T-cell (primary cell): ENCODE data around the gene EPB41L4A. TPM values are rescaled to one million over a fixed set of nuclear protein-coding genes. Genes with fewer than 3 reads are reported as not detected.

ENCODE experiments used
- ATAC-seq, 4 experiments: fragments of 200-7000 bp in 3 of 4; fragments of 150-1000 bp in 1 of 4; cut with Tn5 transposase; replicated peaks in 1 of 4; 1 replicate in 3 of 4; 2 replicates in 1 of 4; pipeline ENCODE4 v1.10.0; 2021; ENCODE audit warnings: moderate library complexity in 3 of 4, mild to moderate bottlenecking in 2 of 4, moderate number of reproducible peaks in 1 of 4
- CTCF ChIA-PET, 2 donors: fragments of 300-600 bp; sonication (Branson Sonifier 250); formaldehyde crosslinking; loops; one replicate each; lab custom pipeline; 2022; ENCODE audit warnings: antibody characterized with exemption in 2 of 2; lab: Charles Lee
- POLR2A ChIA-PET, 2 donors: fragments of 300-600 bp; sonication (Branson Sonifier 250); formaldehyde crosslinking; loops; one replicate each; lab custom pipeline; 2022; ENCODE audit warnings: antibody characterized with exemption in 2 of 2; lab: Charles Lee
- DNase-seq, 35 experiments: peaks; one replicate each; pipeline versions ENCODE4 v3.0.0 to v3.0.0-alpha.2; 2013 to 2023
- H3K27ac ChIP-seq: one replicate; pipeline ENCODE4 v1.5.1; 2013; ENCODE audit warnings: low read length
- H3K27me3 ChIP-seq, 2 experiments: replicated peaks in 1 of 2; 1 replicate in 1 of 2; 2 replicates in 1 of 2; pipeline versions ENCODE4 v1.6.1 to v1.7.0; 2013; ENCODE audit warnings: low read length in 1 of 2, mixed read lengths in 1 of 2; ENCODE audit not compliant: control insufficient read depth in 2 of 2, insufficient read depth in 2 of 2; ENCODE audit errors: extremely low read depth in 1 of 2
- H3K36me3 ChIP-seq, 2 donors: 1 replicate in 1 of 2; 2 replicates in 1 of 2; pipeline versions ENCODE4 v1.6.1 to v1.7.0; 2013; ENCODE audit warnings: low read length in 1 of 2; ENCODE audit not compliant: control insufficient read depth in 2 of 2, insufficient read depth in 1 of 2; ENCODE audit errors: extremely low read depth in 1 of 2
- H3K4me1 ChIP-seq, 2 experiments: 1 replicate in 1 of 2; 2 replicates in 1 of 2; pipeline versions ENCODE4 v1.6.1 to v1.7.0; 2013; ENCODE audit warnings: low read length in 2 of 2, mixed read lengths in 1 of 2; ENCODE audit not compliant: insufficient read depth in 2 of 2, control insufficient read depth in 1 of 2; ENCODE audit errors: extremely low read depth in 1 of 2
- H3K4me3 ChIP-seq, 2 donors: 1 replicate in 1 of 2; 2 replicates in 1 of 2; pipeline versions ENCODE4 v1.5.1 to v1.7.0; 2013; ENCODE audit warnings: mild to moderate bottlenecking in 2 of 2, low read length in 1 of 2, moderate library complexity in 1 of 2; ENCODE audit not compliant: control insufficient read depth in 1 of 2; ENCODE audit errors: extremely low read depth in 1 of 2
- H3K9me3 ChIP-seq: 2 replicates; pipeline ENCODE4 v1.7.0; 2013
- H3K27ac Mint-ChIP-seq, 2 donors: one replicate each; pipeline ENCODE4 v1.8.0; 2020 to 2021; ENCODE audit warnings: mild to moderate bottlenecking in 2 of 2, mixed read lengths in 2 of 2
- H3K27me3 Mint-ChIP-seq, 2 donors: one replicate each; pipeline ENCODE4 v1.8.0; 2021 to 2022; ENCODE audit warnings: mixed read lengths in 2 of 2
- H3K36me3 Mint-ChIP-seq: one replicate; pipeline ENCODE4 v1.8.0; 2021; ENCODE audit warnings: mixed read lengths
- H3K4me1 Mint-ChIP-seq, 3 donors: one replicate each; pipeline ENCODE4 v1.8.0; 2020 to 2022; ENCODE audit warnings: mixed read lengths in 3 of 3, mild to moderate bottlenecking in 1 of 3
- H3K4me3 Mint-ChIP-seq, 3 donors: one replicate each; pipeline ENCODE4 v1.8.0; 2020 to 2022; ENCODE audit warnings: mild to moderate bottlenecking in 3 of 3, mixed read lengths in 3 of 3, moderate library complexity in 3 of 3
- H3K9me3 Mint-ChIP-seq, 3 donors: one replicate each; pipeline ENCODE4 v1.8.0; 2020 to 2022; ENCODE audit warnings: mixed read lengths in 3 of 3
- WGBS: methylation state at CpG from one replicate; pipeline ENCODE4 v1.1.5; 2013; ENCODE audit warnings: missing lambda C conversion rate; ENCODE audit not compliant: insufficient coverage; 5-methylcytosine and 5-hydroxymethylcytosine counted together
- total RNA-seq, 35 experiments: library from RNA in 6 of 35; stranded (reverse) in 6 of 35; fragments of 120-200 nt in 1 of 35; gene quantifications; one replicate each; pipeline versions ENCODE4 v1.2.1 to v1.2.4 and lab custom pipeline; 2013 to 2026

EPB41L4A gene
- total RNA-seq, 5 donors from 2014 or later (not counting 1 experiment from before 2014, with no cell fraction given): 0.47 to 2.5 (median 1.5) TPM

- Mint-ChIP-seq H3K9me3 (no peaks in the 10 kb centered on the region), H3K27me3 (peaks cover 13 to 25% of the 10 kb centered on the region in 2 donors), H3K4me1 (peaks cover 0 to 7% (median 6%) of the 10 kb centered on the region in 3 donors), H3K4me3 (no peak overlapping the region), H3K36me3 (no peaks in the 10 kb centered on the region), H3K27ac (no peak overlapping the region)
- no peaks in the 10 kb centered on the region for H3K9me3 ChIP-seq
- no peak for ATAC-seq
- no peak overlapping the region for H3K27ac ChIP-seq
- DNase-seq: no peak
- H3K36me3 ChIP-seq: no peaks in the 10 kb centered on the region
- ChIA-PET POLR2A (no interaction called here), CTCF (no interaction called here)
- no peak overlapping the region for H3K4me3 ChIP-seq
- peaks cover 4% of the 10 kb centered on the region in 2 experiments for H3K27me3 ChIP-seq
- no peaks in the 10 kb centered on the region for H3K4me1 ChIP-seq
- 14% methylated on average over 3 of the region's 5 CpGs for WGBS
These were observed 89.5 kb downstream of the EPB41L4A start for GRCh38 chr5:112329419-112330090.

GRCh38 chr5:112323166-112323565 is 95.9 kb downstream of the EPB41L4A start:
- DNase-seq (no peak), ATAC-seq (no peak)
- H3K4me1 ChIP-seq: no peaks in the 10 kb centered on the region
- no peak overlapping the region for H3K27ac ChIP-seq
- H3K27me3 Mint-ChIP-seq: peaks cover 14 to 35% of the 10 kb centered on the region in 2 donors
- ChIA-PET CTCF (no interaction called here), POLR2A (no interaction called here)
- no peaks in the 10 kb centered on the region for H3K4me1 Mint-ChIP-seq
- H3K36me3 Mint-ChIP-seq: no peaks in the 10 kb centered on the region
- no peaks in the 10 kb centered on the region for H3K9me3 ChIP-seq
- H3K4me3 ChIP-seq: no peak overlapping the region
- no peaks in the 10 kb centered on the region for H3K27me3 ChIP-seq
- H3K27ac Mint-ChIP-seq: no peak overlapping the region
- no peaks in the 10 kb centered on the region for H3K36me3 ChIP-seq
- no peaks in the 10 kb centered on the region for H3K9me3 Mint-ChIP-seq
- H3K4me3 Mint-ChIP-seq: no peak overlapping the region

GRCh38 chr5:112320408-112320807 is 98.7 kb downstream of the EPB41L4A start:
- Histone ChIP-seq H3K9me3 (no peaks in the 10 kb centered on the region), H3K27ac (no peak overlapping the region), H3K27me3 (no peaks in the 10 kb centered on the region), H3K36me3 (no peaks in the 10 kb centered on the region), H3K4me3 (no peak overlapping the region), H3K4me1 (no peaks in the 10 kb centered on the region)
- H3K27ac Mint-ChIP-seq: no peak overlapping the region
- POLR2A ChIA-PET: no interaction called here
- no peak for DNase-seq
- no peaks in the 10 kb centered on the region for H3K9me3 Mint-ChIP-seq
- no CpG with 5 or more reads among the region's 3 CpGs for WGBS
- ATAC-seq: no peak
- H3K36me3 Mint-ChIP-seq: no peaks in the 10 kb centered on the region
- H3K4me3 Mint-ChIP-seq: no peak overlapping the region
- CTCF ChIA-PET: no interaction called here
- H3K27me3 Mint-ChIP-seq: peaks cover 14 to 30% of the 10 kb centered on the region in 2 donors
- no peaks in the 10 kb centered on the region for H3K4me1 Mint-ChIP-seq

- no peaks in the 10 kb centered on the region for H3K4me1 ChIP-seq
- WGBS: no CpG with 5 or more reads among the region's 2 CpGs
- Mint-ChIP-seq H3K36me3 (no peaks in the 10 kb centered on the region), H3K4me1 (no peaks in the 10 kb centered on the region), H3K27me3 (peaks cover 10 to 19% of the 10 kb centered on the region in 2 donors), H3K27ac (no peak overlapping the region), H3K9me3 (no peaks in the 10 kb centered on the region), H3K4me3 (no peak overlapping the region)
- no peaks in the 10 kb centered on the region for H3K9me3 ChIP-seq
- H3K27me3 ChIP-seq: peaks cover 0 to 2% of the 10 kb centered on the region in 2 experiments
- no peak for ATAC-seq
- H3K27ac ChIP-seq: no peak overlapping the region
- CTCF ChIA-PET: no interaction called here
- H3K4me3 ChIP-seq: no peak overlapping the region
- POLR2A ChIA-PET: no interaction called here
- H3K36me3 ChIP-seq: no peaks in the 10 kb centered on the region
- DNase-seq: no peak
These were observed 100.7 kb downstream of the EPB41L4A start for GRCh38 chr5:112318346-112318745.

GRCh38 chr5:112317866-112318265 is 101.2 kb downstream of the EPB41L4A start:
- H3K4me1 ChIP-seq: no peaks in the 10 kb centered on the region
- no peak overlapping the region for H3K4me3 ChIP-seq
- CTCF ChIA-PET: no interaction called here
- Mint-ChIP-seq H3K36me3 (no peaks in the 10 kb centered on the region), H3K27ac (no peak overlapping the region), H3K9me3 (no peaks in the 10 kb centered on the region), H3K4me1 (no peaks in the 10 kb centered on the region), H3K27me3 (peaks cover 12 to 18% of the 10 kb centered on the region in 2 donors), H3K4me3 (no peak overlapping the region)
- WGBS: 100% methylated on average over 1 of the region's 1 CpG
- peaks cover 0 to 2% of the 10 kb centered on the region in 2 experiments for H3K27me3 ChIP-seq
- no peak overlapping the region for H3K27ac ChIP-seq
- ATAC-seq: no peak
- no peaks in the 10 kb centered on the region for H3K36me3 ChIP-seq
- POLR2A ChIA-PET: no interaction called here
- no peak for DNase-seq
- H3K9me3 ChIP-seq: no peaks in the 10 kb centered on the region

GRCh38 chr5:112316731-112317130 is 102.3 kb downstream of the EPB41L4A start:
- no peak overlapping the region for H3K27ac ChIP-seq
- no peaks in the 10 kb centered on the region for H3K4me1 ChIP-seq
- no peaks in the 10 kb centered on the region for H3K4me1 Mint-ChIP-seq
- POLR2A ChIA-PET: no interaction called here
- WGBS: 57% methylated on average over 1 of the region's 2 CpGs
- no peaks in the 10 kb centered on the region for H3K9me3 Mint-ChIP-seq
- H3K4me3 Mint-ChIP-seq: no peak overlapping the region
- H3K36me3 Mint-ChIP-seq: no peaks in the 10 kb centered on the region
- DNase-seq: no peak
- ATAC-seq: no peak
- peaks cover 0 to 2% of the 10 kb centered on the region in 2 experiments for H3K27me3 ChIP-seq
- no peak overlapping the region for H3K27ac Mint-ChIP-seq
- no peak overlapping the region for H3K4me3 ChIP-seq
- H3K9me3 ChIP-seq: no peaks in the 10 kb centered on the region
- peaks cover 11 to 17% of the 10 kb centered on the region in 2 donors for H3K27me3 Mint-ChIP-seq
- CTCF ChIA-PET: no interaction called here
- no peaks in the 10 kb centered on the region for H3K36me3 ChIP-seq
